ENCODE results near the gene PRPF40B. TPM values are rescaled to one million over a fixed set of nuclear protein-coding genes. Genes with fewer than 3 reads are reported as not detected.

PRPF40B gene
- 10 to 100 TPM in 1 of 4 donors, 1 to 10 TPM in 3; 3.4 to 10.1 (median 6.7) TPM for total RNA-seq

- TF ChIP-seq CTCF (IDR thresholded peaks at IDR 0.05; ENCODE audit: low read depth): no peak
Measured at GRCh38 chr12:49623142-49623904, at the start of gene PRPF40B. PRPF40B (plus strand) TSS chr12:49623561; CDS start chr12:49623591, 30 bp downstream.

GRCh38 chr12:49577589-49578315 lies 45.6 kb upstream of the PRPF40B start:
- no peak for TF ChIP-seq CTCF (IDR thresholded peaks at IDR 0.05; ENCODE audit: low read depth)

- TF ChIP-seq CTCF (IDR thresholded peaks at IDR 0.05; ENCODE audit: low read depth): no peak
Measured at GRCh38 chr12:49578471-49579112, 44.8 kb upstream of the PRPF40B start.

GRCh38 chr12:49580572-49581535 lies 42.5 kb upstream of the PRPF40B start:
- TF ChIP-seq CTCF (IDR thresholded peaks at IDR 0.05; ENCODE audit: low read depth): no peak

- no peak for TF ChIP-seq CTCF (IDR thresholded peaks at IDR 0.05; ENCODE audit: low read depth)
Measured at GRCh38 chr12:49582201-49582600, 41.2 kb upstream of the PRPF40B start.

GRCh38 chr12:49582850-49583249 lies 40.5 kb upstream of the PRPF40B start:
- TF ChIP-seq CTCF (IDR thresholded peaks at IDR 0.05; ENCODE audit: low read depth): no peak
